Colonic mucosa (tissue), 4 donors: ENCODE results near the gene EPHA2. TPM values are rescaled to one million over a fixed set of nuclear protein-coding genes. Genes with fewer than 3 reads are reported as not detected.

Source experiments
- DNase-seq: peaks from one replicate; pipeline ENCODE4 v3.0.0-alpha.2; 2020
- H3K27ac ChIP-seq: fragments of 200-600 bp; one replicate; pipeline ENCODE4 v1.8.0; 2021
- H3K27me3 ChIP-seq: fragments of 200-600 bp; one replicate; pipeline ENCODE4 v1.8.0; 2021
- H3K36me3 ChIP-seq: fragments of 200-600 bp; one replicate; pipeline ENCODE4 v1.8.0; 2021
- H3K4me1 ChIP-seq: fragments of 200-600 bp; one replicate; pipeline ENCODE4 v1.8.0; 2021; ENCODE audit warnings: mild to moderate bottlenecking
- H3K4me3 ChIP-seq: fragments of 200-600 bp; one replicate; pipeline ENCODE4 v1.8.0; 2021
- H3K9ac ChIP-seq, 2 donors: one replicate each; pipeline ENCODE4 v1.7.0; 2013; ENCODE audit warnings: control low read depth in 2 of 2, low read depth in 2 of 2, low read length in 2 of 2
- H3K9me3 ChIP-seq: fragments of 200-600 bp; one replicate; pipeline ENCODE4 v1.8.0; 2021
- intact Hi-C: fragments of 100-400 bp; cut with DNase I; formaldehyde crosslinking; loops from one replicate; pipeline ENCODE4 v1.14.1; 2022
- total RNA-seq, 2 donors: library from RNA; stranded (reverse); fragmentation: NEBNext Ultra II Directional in 1 of 2; extraction: Animal tissue kit (Norgen Biotek cat#: 25700) in 1 of 2; gene quantifications; one replicate each; pipeline ENCODE4 v1.2.1, GENCODE V29; 2021
- TF ChIP-seq, protein P1 (sequence below): fragments of 200-600 bp; IDR thresholded peaks from one replicate; pipeline ENCODE4 v1.8.0; 2022; ENCODE audit warnings: antibody characterized with exemption, mild to moderate bottlenecking
- donor health status: healthy.
- donor health status: DM: no; HTN: no; CAD: no.
- donor health status: DM: no; HTN: no; CAD: no.

EPHA2 gene
- total RNA-seq, 2 donors from 2014 or later = 15.7 to 40.8 TPM

DNA sequence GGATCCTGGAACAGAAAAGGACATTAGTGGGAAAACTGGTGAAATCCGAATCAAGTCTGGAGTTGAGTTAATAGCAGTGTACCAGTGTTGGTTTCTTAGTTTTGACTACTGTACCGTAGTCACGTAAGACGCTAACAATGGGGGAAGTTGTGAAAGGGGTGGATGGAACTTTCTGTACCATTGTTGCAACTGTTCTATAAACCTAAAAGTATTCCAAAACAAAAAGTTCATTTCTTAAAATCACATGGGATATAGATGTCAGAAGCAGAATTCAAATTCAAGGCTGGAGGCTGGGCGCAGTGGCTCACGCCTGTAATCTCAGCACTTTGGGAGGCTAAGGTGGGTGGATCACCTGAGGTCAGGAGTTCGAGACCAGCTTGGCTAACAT lies 39.6 kb upstream of the EPHA2 start:
- Histone ChIP-seq H3K4me3 (no peak overlapping the region), H3K9me3 (no peaks in the 10 kb centered on the region), H3K36me3 (no peaks in the 10 kb centered on the region), H3K4me1 (no peaks in the 10 kb centered on the region), H3K9ac (no peak overlapping the region), H3K27me3 (no peaks in the 10 kb centered on the region), H3K27ac (no peak overlapping the region)
- no peak for DNase-seq
- TF ChIP-seq, protein P1, sequence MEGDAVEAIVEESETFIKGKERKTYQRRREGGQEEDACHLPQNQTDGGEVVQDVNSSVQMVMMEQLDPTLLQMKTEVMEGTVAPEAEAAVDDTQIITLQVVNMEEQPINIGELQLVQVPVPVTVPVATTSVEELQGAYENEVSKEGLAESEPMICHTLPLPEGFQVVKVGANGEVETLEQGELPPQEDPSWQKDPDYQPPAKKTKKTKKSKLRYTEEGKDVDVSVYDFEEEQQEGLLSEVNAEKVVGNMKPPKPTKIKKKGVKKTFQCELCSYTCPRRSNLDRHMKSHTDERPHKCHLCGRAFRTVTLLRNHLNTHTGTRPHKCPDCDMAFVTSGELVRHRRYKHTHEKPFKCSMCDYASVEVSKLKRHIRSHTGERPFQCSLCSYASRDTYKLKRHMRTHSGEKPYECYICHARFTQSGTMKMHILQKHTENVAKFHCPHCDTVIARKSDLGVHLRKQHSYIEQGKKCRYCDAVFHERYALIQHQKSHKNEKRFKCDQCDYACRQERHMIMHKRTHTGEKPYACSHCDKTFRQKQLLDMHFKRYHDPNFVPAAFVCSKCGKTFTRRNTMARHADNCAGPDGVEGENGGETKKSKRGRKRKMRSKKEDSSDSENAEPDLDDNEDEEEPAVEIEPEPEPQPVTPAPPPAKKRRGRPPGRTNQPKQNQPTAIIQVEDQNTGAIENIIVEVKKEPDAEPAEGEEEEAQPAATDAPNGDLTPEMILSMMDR = no peak
- intact Hi-C loops = loop anchor here (5.0 kb wide), 1 partner anchor 47 kb away; no protein-coding TSS in a partner anchor

DNA sequence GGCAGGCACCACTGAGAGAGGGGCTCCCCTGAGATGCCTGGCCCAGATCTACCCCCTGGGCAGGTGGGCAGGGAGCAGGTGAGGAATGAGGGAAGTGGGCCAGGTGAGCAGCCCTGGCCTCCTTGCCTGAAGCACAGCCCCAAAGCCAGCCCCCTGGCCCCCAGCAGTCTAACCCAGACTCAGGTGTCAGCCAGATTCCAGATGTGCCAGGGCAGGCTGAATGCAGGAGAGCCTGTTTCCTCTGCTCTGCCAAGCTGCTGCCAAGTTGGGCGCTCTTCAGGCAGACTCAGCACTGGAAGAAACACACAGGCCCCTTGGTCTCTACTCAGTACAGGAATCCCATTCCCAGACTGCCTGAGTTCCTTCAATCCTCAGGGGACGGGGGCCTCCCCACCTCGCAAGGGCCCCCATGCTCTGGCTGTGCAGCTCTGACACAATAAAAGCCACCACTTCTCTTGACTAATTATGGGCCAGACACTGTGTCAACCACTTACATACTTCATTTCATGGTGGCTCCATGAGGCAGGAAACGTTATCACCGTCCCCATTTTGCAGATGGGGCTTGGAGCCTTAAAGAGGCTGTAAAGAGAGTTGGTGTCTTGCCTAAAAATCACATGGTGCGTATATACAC lies 36.2 kb upstream of the EPHA2 start:
- no peak for DNase-seq
- Histone ChIP-seq H3K9me3 (no peaks in the 10 kb centered on the region), H3K27me3 (no peaks in the 10 kb centered on the region), H3K4me1 (no peaks in the 10 kb centered on the region), H3K4me3 (no peak overlapping the region), H3K9ac (no peak overlapping the region), H3K36me3 (no peaks in the 10 kb centered on the region), H3K27ac (no peak overlapping the region)
- TF ChIP-seq, protein P1 = no peak
- intact Hi-C loops = no loop called here

DNA sequence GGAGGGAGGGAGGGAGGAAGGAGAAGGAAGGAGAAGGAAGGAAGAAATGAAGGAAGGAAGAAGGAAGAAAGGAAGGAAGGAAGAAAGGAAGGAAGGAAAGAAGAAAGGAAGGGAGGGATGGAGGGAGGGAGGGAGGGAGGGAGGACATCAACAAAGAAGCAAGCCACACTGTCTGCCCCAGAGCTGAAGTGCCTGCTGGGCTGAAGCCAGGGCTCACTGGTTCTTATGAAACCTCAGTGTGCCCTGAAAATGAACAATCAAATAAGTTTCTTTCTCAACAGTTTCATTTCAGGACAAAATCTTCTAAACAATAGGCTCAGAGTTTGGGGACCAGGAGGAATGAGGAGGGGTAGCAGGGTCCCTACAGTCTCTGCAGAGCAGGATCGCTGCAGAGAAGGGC lies 35.4 kb upstream of the EPHA2 start:
- intact Hi-C loops = no loop called here
- H3K27ac ChIP-seq = no peak overlapping the region

DNA sequence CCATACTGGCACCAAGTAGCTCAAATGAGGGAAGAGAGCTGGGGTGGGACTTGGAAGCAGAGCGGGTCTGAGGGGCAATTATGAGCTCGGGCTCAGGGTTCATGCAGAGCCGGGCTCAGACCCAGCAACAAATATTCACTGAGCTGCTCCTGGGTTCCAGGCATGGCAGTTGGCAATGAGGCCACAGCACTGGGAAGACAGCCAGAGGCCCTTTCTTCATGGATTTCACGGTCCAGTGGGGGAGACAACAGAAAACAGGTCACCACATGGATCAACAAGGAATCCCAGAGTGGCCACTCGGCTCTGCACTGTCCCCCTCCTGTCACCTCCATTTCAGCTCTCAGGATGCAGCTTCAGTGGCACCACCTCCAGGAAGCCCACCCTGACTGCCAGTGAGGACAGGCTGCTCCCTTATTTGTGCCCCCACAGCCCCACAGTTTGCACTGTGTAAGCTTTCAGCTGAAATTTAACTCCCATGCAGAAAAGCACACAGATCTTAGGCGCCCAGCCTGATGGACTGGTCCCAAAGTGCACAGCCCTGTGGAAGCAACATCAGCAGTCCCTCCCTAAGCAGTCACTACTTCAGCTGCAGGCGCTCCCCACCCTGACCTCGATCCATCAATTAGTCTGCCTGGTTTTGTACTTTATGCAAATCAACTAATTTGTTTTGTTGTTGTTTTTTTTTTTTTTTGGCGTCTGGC lies 34.2 kb upstream of the EPHA2 start:
- H3K27me3 ChIP-seq = no peaks in the 10 kb centered on the region
- H3K36me3 ChIP-seq = no peaks in the 10 kb centered on the region
- H3K9ac ChIP-seq = no peak overlapping the region
- intact Hi-C loops = no loop called here
- no peaks in the 10 kb centered on the region for H3K9me3 ChIP-seq
- H3K4me1 ChIP-seq = no peaks in the 10 kb centered on the region
- H3K4me3 ChIP-seq = no peak overlapping the region
- no peak for DNase-seq
- H3K27ac ChIP-seq = no peak overlapping the region
- TF ChIP-seq, protein P1 = no peak

More for the DNA sequence above, 35.4 kb upstream of the EPHA2 start:
- no peak overlapping the region for H3K9ac ChIP-seq
- H3K27me3 ChIP-seq = no peaks in the 10 kb centered on the region
- no peaks in the 10 kb centered on the region for H3K9me3 ChIP-seq
- H3K4me1 ChIP-seq = no peaks in the 10 kb centered on the region
- TF ChIP-seq, protein P1 = no peak
- no peaks in the 10 kb centered on the region for H3K36me3 ChIP-seq
- no peak for DNase-seq
- H3K4me3 ChIP-seq = no peak overlapping the region

DNA sequence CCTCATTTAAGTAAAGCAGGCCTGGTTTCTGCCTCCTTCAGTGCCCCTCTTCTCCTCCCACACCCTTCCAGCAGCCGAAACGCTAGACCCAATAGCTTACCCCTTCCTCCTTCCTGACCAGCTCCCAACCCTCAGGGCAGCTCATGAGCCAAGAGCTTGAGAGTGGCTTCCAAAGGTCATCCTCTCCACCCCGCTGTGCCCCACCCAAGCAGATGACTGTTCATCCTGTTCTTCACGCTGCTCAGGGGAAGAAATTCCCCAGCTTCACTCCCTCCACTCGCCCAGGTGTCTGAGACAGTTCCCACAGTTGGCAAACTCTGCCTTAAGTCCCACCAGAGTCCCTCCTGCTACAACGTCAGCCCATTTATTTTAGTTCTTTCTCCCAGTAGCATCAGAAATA lies 33.1 kb upstream of the EPHA2 start:
- no peaks in the 10 kb centered on the region for H3K4me1 ChIP-seq
- H3K9me3 ChIP-seq = no peaks in the 10 kb centered on the region
- TF ChIP-seq, protein P1 = no peak
- no peak overlapping the region for H3K4me3 ChIP-seq
- H3K9ac ChIP-seq = peak overlapping the region; percentile 6 to 27
- no peaks in the 10 kb centered on the region for H3K27me3 ChIP-seq
- peak; percentile 82 for DNase-seq
- no peaks in the 10 kb centered on the region for H3K36me3 ChIP-seq
- intact Hi-C loops = no loop called here
- peak overlapping the region; percentile 64 for H3K27ac ChIP-seq
